T-helper 17 cell (primary cell): ENCODE data around the gene SKIL. TPM values are rescaled to one million over a fixed set of nuclear protein-coding genes. Genes with fewer than 3 reads are reported as not detected.

Source experiments
- ATAC-seq: fragments of 150-1000 bp; cut with Tn5 transposase; 2 replicates; pipeline ENCODE4 v1.10.0; 2021; ENCODE audit warnings: mild to moderate bottlenecking, moderate library complexity
- DNase-seq, 3 donors: peaks; one replicate each; pipeline versions ENCODE4 v3.0.0 to v3.0.0-alpha.2; 2020 to 2021
- H3K9me3 ChIP-seq: one replicate; pipeline ENCODE4 v1.7.0; 2013; ENCODE audit warnings: low read length, mild to moderate bottlenecking; ENCODE audit not compliant: control insufficient read depth, poor library complexity, severe bottlenecking
- H3K27ac Mint-ChIP-seq: one replicate; pipeline ENCODE4 v1.8.0; 2022; ENCODE audit warnings: mild to moderate bottlenecking, moderate library complexity, mixed read lengths
- H3K27me3 Mint-ChIP-seq: one replicate; pipeline ENCODE4 v1.8.0; 2022; ENCODE audit warnings: mixed read lengths
- H3K36me3 Mint-ChIP-seq: one replicate; pipeline ENCODE4 v1.8.0; 2022; ENCODE audit warnings: low read depth, mixed read lengths
- H3K4me1 Mint-ChIP-seq: one replicate; pipeline ENCODE4 v1.8.0; 2022; ENCODE audit warnings: mild to moderate bottlenecking, mixed read lengths
- H3K4me3 Mint-ChIP-seq: one replicate; pipeline ENCODE4 v1.8.0; 2022; ENCODE audit warnings: mild to moderate bottlenecking, moderate library complexity, mixed read lengths
- total RNA-seq, 4 donors: library from RNA in 2 of 4; stranded (reverse) in 2 of 4; gene quantifications; one replicate each; pipeline ENCODE4 v1.2.3 and lab custom pipeline; 2022 to 2026

SKIL gene
- total RNA-seq, 2 donors from 2014 or later, result 49.4 to 59.8 TPM

DNA sequence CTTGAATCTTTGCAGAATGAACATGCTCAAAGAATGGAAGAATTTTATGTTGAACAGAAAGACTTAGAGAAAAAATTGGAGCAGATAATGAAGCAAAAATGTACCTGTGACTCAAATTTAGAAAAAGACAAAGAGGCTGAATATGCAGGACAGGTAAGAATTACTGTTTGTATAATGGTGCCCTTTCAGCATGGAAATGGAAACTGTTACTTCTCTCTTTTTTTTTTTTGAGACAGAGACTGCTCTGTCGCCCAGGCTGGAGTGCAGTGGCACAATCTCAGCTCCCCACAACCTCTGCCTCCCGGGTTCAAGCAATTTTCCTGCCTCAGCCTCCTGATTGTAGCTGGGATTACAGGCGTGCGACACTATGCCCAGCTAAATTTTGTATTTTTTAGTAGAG, 33.6 kb downstream of the SKIL start:
- DNase-seq, result no peak
- ATAC-seq, result no peak
- no peaks in the 10 kb centered on the region for H3K9me3 ChIP-seq
- H3K36me3 Mint-ChIP-seq, result peaks cover 7% of the 10 kb centered on the region
- peak overlapping the region; percentile 37 for H3K27ac Mint-ChIP-seq
- no peak overlapping the region for H3K4me3 Mint-ChIP-seq
- H3K4me1 Mint-ChIP-seq, result peaks cover 2% of the 10 kb centered on the region
- no peaks in the 10 kb centered on the region for H3K27me3 Mint-ChIP-seq

DNA sequence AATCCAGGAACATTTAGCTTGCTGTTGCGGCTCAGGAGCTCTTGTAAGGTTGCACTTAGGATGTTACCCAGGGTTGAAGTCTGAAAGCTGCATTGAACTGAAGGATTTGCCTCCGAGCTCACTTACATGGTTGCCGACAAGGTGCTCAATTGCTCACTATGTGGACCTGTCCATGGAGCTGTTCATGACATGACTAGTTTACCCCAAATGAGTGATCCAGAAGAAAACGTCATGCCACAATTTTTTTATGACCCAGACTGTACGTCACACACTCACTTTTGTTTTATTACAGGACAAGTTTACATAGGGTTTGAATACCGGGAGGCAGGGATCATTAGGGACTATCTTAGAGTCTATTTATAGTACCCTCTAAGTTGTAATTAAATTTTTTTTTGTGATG, 40.2 kb downstream of the SKIL start:
- no peak for ATAC-seq
- H3K27ac Mint-ChIP-seq, result no peak overlapping the region
- H3K4me3 Mint-ChIP-seq, result no peak overlapping the region
- H3K4me1 Mint-ChIP-seq, result peaks cover 3% of the 10 kb centered on the region
- no peaks in the 10 kb centered on the region for H3K27me3 Mint-ChIP-seq
- H3K9me3 ChIP-seq, result no peaks in the 10 kb centered on the region
- DNase-seq, result no peak
- no peaks in the 10 kb centered on the region for H3K36me3 Mint-ChIP-seq

DNA sequence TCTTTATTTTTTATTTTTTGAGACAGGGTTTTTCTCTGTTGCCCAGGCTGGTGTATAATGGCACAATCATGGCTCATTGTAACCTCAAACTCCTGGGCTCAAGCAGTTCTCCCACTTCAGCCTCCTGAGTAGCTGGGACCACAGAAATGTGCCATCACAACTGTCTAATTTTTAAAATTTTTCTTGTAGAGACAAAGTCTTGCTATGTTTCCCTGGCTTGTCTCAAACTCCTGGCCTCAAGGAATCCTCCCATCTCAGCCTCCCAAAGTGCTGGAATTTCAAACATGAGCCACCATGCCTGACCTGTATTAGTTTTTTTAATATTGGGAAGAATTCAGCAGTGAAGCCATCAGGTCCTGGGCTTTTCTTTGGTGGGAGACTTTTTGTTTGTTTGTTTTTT, 47.6 kb downstream of the SKIL start:
- H3K4me3 Mint-ChIP-seq, result no peak overlapping the region
- DNase-seq (no peak), ATAC-seq (no peak)
- no peaks in the 10 kb centered on the region for H3K9me3 ChIP-seq
- H3K27ac Mint-ChIP-seq, result no peak overlapping the region
- H3K27me3 Mint-ChIP-seq, result no peaks in the 10 kb centered on the region
- H3K36me3 Mint-ChIP-seq, result no peaks in the 10 kb centered on the region
- peaks cover 3% of the 10 kb centered on the region for H3K4me1 Mint-ChIP-seq

GRCh38 chr3:170410428-170411029, 53.0 kb downstream of the SKIL start:
- Mint-ChIP-seq H3K4me1 (no peaks in the 10 kb centered on the region), H3K36me3 (no peaks in the 10 kb centered on the region), H3K4me3 (no peak overlapping the region), H3K27me3 (peaks cover 2% of the 10 kb centered on the region), H3K27ac (no peak overlapping the region)
- no peak for ATAC-seq
- H3K9me3 ChIP-seq, result no peaks in the 10 kb centered on the region
- DNase-seq, result no peak

- H3K9me3 ChIP-seq, result no peaks in the 10 kb centered on the region
- no peak overlapping the region for H3K27ac Mint-ChIP-seq
- no peak for ATAC-seq
- peaks cover 19% of the 10 kb centered on the region for H3K27me3 Mint-ChIP-seq
- peaks cover 2% of the 10 kb centered on the region for H3K4me1 Mint-ChIP-seq
- DNase-seq, result no peak
- H3K4me3 Mint-ChIP-seq, result no peak overlapping the region
- H3K36me3 Mint-ChIP-seq, result peaks cover 4% of the 10 kb centered on the region
Observed at GRCh38 chr3:170413291-170413690, 55.8 kb downstream of the SKIL start.

- peaks cover 5% of the 10 kb centered on the region for H3K36me3 Mint-ChIP-seq
- no peak overlapping the region for H3K27ac Mint-ChIP-seq
- H3K27me3 Mint-ChIP-seq, result peaks cover 25% of the 10 kb centered on the region
- DNase-seq (no peak), ATAC-seq (peak; percentile 78)
- H3K9me3 ChIP-seq, result no peaks in the 10 kb centered on the region
- H3K4me3 Mint-ChIP-seq, result no peak overlapping the region
- H3K4me1 Mint-ChIP-seq, result peaks cover 6% of the 10 kb centered on the region
Observed at GRCh38 chr3:170414202-170414663, 56.7 kb downstream of the SKIL start.

DNA sequence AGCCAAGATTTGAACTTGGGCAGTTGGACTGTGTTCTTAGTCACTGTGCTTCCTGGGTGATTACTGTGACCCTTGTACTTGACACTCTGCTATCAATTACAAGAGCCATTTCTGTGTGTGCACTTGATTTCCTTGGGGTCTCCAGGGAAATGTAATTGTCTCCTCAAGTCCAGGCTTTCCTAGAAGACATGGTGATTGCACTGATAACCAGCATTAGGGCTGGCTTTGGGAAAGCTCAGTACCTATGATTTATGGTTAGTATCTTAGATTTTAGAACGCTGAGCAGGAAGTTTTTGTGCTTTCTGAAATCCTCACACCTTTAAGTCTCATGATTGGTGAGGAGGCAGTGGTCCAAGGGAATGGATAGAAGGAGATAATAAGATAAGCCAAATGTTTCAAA, 59.6 kb downstream of the SKIL start:
- Mint-ChIP-seq H3K27ac (no peak overlapping the region), H3K36me3 (peaks cover 5% of the 10 kb centered on the region), H3K4me3 (no peak overlapping the region), H3K27me3 (peaks cover 54% of the 10 kb centered on the region), H3K4me1 (peaks cover 14% of the 10 kb centered on the region)
- ATAC-seq (no peak), DNase-seq (no peak)
- no peaks in the 10 kb centered on the region for H3K9me3 ChIP-seq

DNA sequence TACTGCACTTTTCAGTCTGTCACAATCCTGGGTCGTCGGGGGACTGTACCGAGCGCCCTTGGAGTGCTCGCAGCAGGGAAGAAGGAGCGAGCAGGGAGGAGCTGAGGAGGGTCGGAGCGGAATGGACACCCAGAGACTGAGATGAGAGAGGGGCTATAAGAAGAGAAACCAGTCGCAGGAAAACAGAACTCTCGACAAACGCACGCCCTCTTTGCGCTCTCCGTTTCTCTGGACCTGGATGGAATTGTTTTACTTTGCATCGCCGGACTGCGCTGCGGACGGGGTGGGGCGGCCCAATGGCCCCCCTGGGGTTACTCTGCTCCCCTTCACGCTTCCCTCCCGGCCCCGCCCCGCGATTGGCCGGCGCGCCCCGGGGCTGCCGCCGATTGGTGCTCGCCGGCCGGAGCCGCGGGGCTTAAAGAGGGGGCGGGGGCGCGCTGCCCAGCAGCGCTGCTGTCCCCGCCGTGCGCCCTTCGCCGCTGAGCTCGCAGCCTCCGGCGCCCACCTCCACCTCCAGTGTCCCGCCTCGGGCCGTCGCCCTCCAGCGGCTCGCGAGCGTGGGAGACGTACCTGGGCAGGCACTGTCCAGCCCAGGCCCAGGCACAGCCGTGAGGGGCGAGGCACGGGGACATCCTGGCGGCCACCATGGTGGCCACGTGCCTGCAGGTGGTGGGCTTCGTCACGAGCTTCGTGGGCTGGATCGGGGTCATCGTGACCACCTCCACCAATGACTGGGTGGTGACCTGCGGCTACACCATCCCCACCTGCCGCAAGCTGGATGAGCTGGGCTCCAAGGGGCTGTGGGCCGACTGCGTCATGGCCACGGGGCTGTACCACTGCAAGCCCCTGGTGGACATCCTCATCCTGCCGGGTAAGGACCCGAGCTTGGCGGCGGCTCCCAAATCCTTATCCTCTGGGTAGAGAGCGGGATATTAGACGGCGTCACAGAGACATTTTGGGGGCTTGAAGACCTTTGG, 61.2 kb downstream of the SKIL start, which contains the start of gene CLDN11:
Gene CLDN11, plus strand, starts transcription at position 447 of the 977 bp plus-strand sequence. Its CDS starts 199 bp downstream, at position 646.
- H3K27me3 Mint-ChIP-seq, result peaks cover 54% of the 10 kb centered on the region
- peaks cover 14% of the 10 kb centered on the region for H3K4me1 Mint-ChIP-seq
- H3K9me3 ChIP-seq, result no peaks in the 10 kb centered on the region
- no peak for DNase-seq
- no peak within 1 kb of the TSS for H3K27ac Mint-ChIP-seq
- no peak for ATAC-seq
- peaks cover 5% of the 10 kb centered on the region for H3K36me3 Mint-ChIP-seq
- H3K4me3 Mint-ChIP-seq, result peak within 1 kb of the TSS; percentile 91

GRCh38 chr3:170419557-170420087, 62.1 kb downstream of the SKIL start:
- ATAC-seq (no peak), DNase-seq (no peak)
- Mint-ChIP-seq H3K4me3 (peak overlapping the region; percentile 72), H3K36me3 (peaks cover 5% of the 10 kb centered on the region), H3K27me3 (peaks cover 59% of the 10 kb centered on the region), H3K4me1 (peaks cover 14% of the 10 kb centered on the region), H3K27ac (no peak overlapping the region)
- H3K9me3 ChIP-seq, result no peaks in the 10 kb centered on the region

- peaks cover 60% of the 10 kb centered on the region for H3K27me3 Mint-ChIP-seq
- no peak for ATAC-seq
- no peaks in the 10 kb centered on the region for H3K9me3 ChIP-seq
- peak overlapping the region; percentile 78 for H3K4me3 Mint-ChIP-seq
- H3K27ac Mint-ChIP-seq, result no peak overlapping the region
- DNase-seq, result no peak
- peaks cover 14% of the 10 kb centered on the region for H3K4me1 Mint-ChIP-seq
- H3K36me3 Mint-ChIP-seq, result peaks cover 5% of the 10 kb centered on the region
Observed at GRCh38 chr3:170420307-170420821, 62.8 kb downstream of the SKIL start.

- no peak for ATAC-seq
- H3K4me1 Mint-ChIP-seq, result peaks cover 16% of the 10 kb centered on the region
- no peak overlapping the region for H3K27ac Mint-ChIP-seq
- DNase-seq, result no peak
- peaks cover 5% of the 10 kb centered on the region for H3K36me3 Mint-ChIP-seq
- no peak overlapping the region for H3K4me3 Mint-ChIP-seq
- no peaks in the 10 kb centered on the region for H3K9me3 ChIP-seq
- peaks cover 55% of the 10 kb centered on the region for H3K27me3 Mint-ChIP-seq
Observed at GRCh38 chr3:170421111-170421641, 63.7 kb downstream of the SKIL start.

DNA sequence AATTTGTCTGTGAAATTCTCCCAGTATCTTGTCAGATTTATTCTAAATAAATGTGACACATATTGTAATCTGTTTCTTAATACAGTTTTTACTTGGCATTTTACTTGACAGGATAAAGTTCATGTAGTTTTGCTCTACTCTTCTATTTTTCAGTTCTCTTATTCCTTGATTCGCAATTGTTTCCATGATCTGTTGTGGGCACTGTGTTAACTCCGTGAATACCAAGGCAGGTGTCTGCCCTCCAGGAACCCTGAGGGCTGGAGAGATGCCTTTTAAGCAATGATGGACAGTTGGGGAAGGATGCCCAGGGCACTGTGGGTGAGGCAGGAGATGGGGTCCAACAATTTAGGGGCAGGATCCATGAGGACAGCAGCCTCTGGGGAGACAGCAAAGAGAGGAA, 64.2 kb downstream of the SKIL start:
- Mint-ChIP-seq H3K27ac (no peak overlapping the region), H3K4me1 (peaks cover 16% of the 10 kb centered on the region), H3K27me3 (peaks cover 55% of the 10 kb centered on the region), H3K36me3 (peaks cover 5% of the 10 kb centered on the region), H3K4me3 (no peak overlapping the region)
- DNase-seq, result no peak
- no peak for ATAC-seq
- no peaks in the 10 kb centered on the region for H3K9me3 ChIP-seq
